ENCODE data around the gene PPIF. TPM values are rescaled to one million over a fixed set of nuclear protein-coding genes. Genes with fewer than 3 reads are reported as not detected.
A peak's percentile ranks its signal among the peaks of the same experiment; 100 is the strongest.

The PPIF gene
- total RNA-seq, 1 experiment from 2014 or later = 80.9 TPM

DNA sequence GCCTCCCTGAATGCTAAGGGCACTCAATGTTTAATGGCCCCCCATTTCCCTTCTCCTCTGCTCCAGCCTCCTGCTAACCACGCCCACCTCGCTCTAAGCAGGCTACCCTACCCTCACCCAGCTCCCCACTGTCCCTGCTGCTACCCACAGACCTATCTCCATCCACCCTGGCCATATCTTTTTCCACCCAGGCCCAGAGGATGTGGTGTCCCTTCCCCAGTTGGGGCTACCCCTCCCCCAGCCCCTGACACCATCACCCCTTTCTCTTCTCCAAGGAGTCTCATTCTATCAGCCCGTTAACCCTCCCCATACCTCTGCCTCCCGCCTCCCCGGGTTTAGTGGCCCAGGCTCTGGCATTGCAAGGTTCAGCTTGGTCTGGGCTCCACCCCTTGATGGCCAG, 28.9 kb upstream of the PPIF start:
- TF ChIP-seq ZNF396 (CRISPR knock-in tag; IDR thresholded peaks at IDR 0.05; ENCODE audit: borderline replicate concordance) (no peak), SP1 (CRISPR knock-in tag; conservative IDR thresholded peaks at IDR 0.05) (no peak), ELF4 (CRISPR knock-in tag; IDR thresholded peaks at IDR 0.05; ENCODE audit: low read depth) (no peak), IRF2 (CRISPR knock-in tag; IDR thresholded peaks at IDR 0.05; ENCODE audit: borderline replicate concordance, low read depth) (no peak), ESRRA (CRISPR knock-in tag; IDR thresholded peaks at IDR 0.05; ENCODE audit: borderline replicate concordance) (no peak), ZNF138 (CRISPR knock-in tag; conservative IDR thresholded peaks at IDR 0.05) (no peak), CREM (CRISPR knock-in tag; IDR thresholded peaks at IDR 0.05) (no peak), EMX1 (CRISPR knock-in tag; IDR thresholded peaks at IDR 0.05) (no peak), TCF7 (CRISPR knock-in tag; IDR thresholded peaks at IDR 0.05; ENCODE audit: low read depth) (no peak), ZNF317 (CRISPR knock-in tag; IDR thresholded peaks at IDR 0.05; ENCODE audit: borderline replicate concordance, low read depth) (no peak), FOXK1 (CRISPR knock-in tag; IDR thresholded peaks at IDR 0.05) (no peak)
- TF ChIP-seq, protein P1, sequence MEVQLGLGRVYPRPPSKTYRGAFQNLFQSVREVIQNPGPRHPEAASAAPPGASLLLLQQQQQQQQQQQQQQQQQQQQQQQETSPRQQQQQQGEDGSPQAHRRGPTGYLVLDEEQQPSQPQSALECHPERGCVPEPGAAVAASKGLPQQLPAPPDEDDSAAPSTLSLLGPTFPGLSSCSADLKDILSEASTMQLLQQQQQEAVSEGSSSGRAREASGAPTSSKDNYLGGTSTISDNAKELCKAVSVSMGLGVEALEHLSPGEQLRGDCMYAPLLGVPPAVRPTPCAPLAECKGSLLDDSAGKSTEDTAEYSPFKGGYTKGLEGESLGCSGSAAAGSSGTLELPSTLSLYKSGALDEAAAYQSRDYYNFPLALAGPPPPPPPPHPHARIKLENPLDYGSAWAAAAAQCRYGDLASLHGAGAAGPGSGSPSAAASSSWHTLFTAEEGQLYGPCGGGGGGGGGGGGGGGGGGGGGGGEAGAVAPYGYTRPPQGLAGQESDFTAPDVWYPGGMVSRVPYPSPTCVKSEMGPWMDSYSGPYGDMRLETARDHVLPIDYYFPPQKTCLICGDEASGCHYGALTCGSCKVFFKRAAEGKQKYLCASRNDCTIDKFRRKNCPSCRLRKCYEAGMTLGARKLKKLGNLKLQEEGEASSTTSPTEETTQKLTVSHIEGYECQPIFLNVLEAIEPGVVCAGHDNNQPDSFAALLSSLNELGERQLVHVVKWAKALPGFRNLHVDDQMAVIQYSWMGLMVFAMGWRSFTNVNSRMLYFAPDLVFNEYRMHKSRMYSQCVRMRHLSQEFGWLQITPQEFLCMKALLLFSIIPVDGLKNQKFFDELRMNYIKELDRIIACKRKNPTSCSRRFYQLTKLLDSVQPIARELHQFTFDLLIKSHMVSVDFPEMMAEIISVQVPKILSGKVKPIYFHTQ (CRISPR knock-in tag; IDR thresholded peaks at IDR 0.05) = no peak
- TF ChIP-seq, protein P2, sequence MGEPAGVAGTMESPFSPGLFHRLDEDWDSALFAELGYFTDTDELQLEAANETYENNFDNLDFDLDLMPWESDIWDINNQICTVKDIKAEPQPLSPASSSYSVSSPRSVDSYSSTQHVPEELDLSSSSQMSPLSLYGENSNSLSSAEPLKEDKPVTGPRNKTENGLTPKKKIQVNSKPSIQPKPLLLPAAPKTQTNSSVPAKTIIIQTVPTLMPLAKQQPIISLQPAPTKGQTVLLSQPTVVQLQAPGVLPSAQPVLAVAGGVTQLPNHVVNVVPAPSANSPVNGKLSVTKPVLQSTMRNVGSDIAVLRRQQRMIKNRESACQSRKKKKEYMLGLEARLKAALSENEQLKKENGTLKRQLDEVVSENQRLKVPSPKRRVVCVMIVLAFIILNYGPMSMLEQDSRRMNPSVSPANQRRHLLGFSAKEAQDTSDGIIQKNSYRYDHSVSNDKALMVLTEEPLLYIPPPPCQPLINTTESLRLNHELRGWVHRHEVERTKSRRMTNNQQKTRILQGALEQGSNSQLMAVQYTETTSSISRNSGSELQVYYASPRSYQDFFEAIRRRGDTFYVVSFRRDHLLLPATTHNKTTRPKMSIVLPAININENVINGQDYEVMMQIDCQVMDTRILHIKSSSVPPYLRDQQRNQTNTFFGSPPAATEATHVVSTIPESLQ (CRISPR knock-in tag; IDR thresholded peaks at IDR 0.05) = no peak
- TF ChIP-seq, protein P3, sequence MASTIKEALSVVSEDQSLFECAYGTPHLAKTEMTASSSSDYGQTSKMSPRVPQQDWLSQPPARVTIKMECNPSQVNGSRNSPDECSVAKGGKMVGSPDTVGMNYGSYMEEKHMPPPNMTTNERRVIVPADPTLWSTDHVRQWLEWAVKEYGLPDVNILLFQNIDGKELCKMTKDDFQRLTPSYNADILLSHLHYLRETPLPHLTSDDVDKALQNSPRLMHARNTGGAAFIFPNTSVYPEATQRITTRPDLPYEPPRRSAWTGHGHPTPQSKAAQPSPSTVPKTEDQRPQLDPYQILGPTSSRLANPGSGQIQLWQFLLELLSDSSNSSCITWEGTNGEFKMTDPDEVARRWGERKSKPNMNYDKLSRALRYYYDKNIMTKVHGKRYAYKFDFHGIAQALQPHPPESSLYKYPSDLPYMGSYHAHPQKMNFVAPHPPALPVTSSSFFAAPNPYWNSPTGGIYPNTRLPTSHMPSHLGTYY (CRISPR knock-in tag; IDR thresholded peaks at IDR 0.05) = no peak
- TF ChIP-seq, protein P4, sequence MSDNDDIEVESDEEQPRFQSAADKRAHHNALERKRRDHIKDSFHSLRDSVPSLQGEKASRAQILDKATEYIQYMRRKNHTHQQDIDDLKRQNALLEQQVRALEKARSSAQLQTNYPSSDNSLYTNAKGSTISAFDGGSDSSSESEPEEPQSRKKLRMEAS (CRISPR knock-in tag; IDR thresholded peaks at IDR 0.05) = no peak
- TF ChIP-seq, protein P5, sequence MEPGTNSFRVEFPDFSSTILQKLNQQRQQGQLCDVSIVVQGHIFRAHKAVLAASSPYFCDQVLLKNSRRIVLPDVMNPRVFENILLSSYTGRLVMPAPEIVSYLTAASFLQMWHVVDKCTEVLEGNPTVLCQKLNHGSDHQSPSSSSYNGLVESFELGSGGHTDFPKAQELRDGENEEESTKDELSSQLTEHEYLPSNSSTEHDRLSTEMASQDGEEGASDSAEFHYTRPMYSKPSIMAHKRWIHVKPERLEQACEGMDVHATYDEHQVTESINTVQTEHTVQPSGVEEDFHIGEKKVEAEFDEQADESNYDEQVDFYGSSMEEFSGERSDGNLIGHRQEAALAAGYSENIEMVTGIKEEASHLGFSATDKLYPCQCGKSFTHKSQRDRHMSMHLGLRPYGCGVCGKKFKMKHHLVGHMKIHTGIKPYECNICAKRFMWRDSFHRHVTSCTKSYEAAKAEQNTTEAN (CRISPR knock-in tag; IDR thresholded peaks at IDR 0.05) = no peak
- TF ChIP-seq, protein P6, sequence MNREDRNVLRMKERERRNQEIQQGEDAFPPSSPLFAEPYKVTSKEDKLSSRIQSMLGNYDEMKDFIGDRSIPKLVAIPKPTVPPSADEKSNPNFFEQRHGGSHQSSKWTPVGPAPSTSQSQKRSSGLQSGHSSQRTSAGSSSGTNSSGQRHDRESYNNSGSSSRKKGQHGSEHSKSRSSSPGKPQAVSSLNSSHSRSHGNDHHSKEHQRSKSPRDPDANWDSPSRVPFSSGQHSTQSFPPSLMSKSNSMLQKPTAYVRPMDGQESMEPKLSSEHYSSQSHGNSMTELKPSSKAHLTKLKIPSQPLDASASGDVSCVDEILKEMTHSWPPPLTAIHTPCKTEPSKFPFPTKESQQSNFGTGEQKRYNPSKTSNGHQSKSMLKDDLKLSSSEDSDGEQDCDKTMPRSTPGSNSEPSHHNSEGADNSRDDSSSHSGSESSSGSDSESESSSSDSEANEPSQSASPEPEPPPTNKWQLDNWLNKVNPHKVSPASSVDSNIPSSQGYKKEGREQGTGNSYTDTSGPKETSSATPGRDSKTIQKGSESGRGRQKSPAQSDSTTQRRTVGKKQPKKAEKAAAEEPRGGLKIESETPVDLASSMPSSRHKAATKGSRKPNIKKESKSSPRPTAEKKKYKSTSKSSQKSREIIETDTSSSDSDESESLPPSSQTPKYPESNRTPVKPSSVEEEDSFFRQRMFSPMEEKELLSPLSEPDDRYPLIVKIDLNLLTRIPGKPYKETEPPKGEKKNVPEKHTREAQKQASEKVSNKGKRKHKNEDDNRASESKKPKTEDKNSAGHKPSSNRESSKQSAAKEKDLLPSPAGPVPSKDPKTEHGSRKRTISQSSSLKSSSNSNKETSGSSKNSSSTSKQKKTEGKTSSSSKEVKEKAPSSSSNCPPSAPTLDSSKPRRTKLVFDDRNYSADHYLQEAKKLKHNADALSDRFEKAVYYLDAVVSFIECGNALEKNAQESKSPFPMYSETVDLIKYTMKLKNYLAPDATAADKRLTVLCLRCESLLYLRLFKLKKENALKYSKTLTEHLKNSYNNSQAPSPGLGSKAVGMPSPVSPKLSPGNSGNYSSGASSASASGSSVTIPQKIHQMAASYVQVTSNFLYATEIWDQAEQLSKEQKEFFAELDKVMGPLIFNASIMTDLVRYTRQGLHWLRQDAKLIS (CRISPR knock-in tag; IDR thresholded peaks at IDR 0.05; ENCODE audit: borderline replicate concordance) = no peak
- TF ChIP-seq, protein P7, sequence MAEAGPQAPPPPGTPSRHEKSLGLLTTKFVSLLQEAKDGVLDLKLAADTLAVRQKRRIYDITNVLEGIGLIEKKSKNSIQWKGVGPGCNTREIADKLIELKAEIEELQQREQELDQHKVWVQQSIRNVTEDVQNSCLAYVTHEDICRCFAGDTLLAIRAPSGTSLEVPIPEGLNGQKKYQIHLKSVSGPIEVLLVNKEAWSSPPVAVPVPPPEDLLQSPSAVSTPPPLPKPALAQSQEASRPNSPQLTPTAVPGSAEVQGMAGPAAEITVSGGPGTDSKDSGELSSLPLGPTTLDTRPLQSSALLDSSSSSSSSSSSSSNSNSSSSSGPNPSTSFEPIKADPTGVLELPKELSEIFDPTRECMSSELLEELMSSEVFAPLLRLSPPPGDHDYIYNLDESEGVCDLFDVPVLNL (CRISPR knock-in tag; IDR thresholded peaks at IDR 0.05; ENCODE audit: borderline replicate concordance, low read depth) = no peak
- CTCF ChIA-PET = interaction anchor here (0.6 to 2.0 kb wide), 5 partner anchors 26 to 149 kb away, joined by 3 to 6 read pairs (median 5); no protein-coding TSS in a partner anchor
- no peaks in the 10 kb centered on the region; the same call in 1 of the 2 replicates for H3K36me3 Mint-ChIP-seq
- peak; percentile 8 for ATAC-seq
- no peak overlapping the region for H3K4me3 Mint-ChIP-seq
- POLR2A ChIA-PET = interaction anchor here (1.0 kb wide), 1 partner anchor 29 kb away, joined by 3 read pairs; the partner anchor contains the start of gene PPIF
- peaks cover 25% of the 10 kb centered on the region for H3K4me1 Mint-ChIP-seq
- DNase-seq (ENCODE audit: low spot score) = no peak
- H3K27me3 Mint-ChIP-seq (ENCODE audit: low read depth) = no peaks in the 10 kb centered on the region; the same call in 1 of the 2 replicates
- H3K27ac Mint-ChIP-seq = no peak overlapping the region
- peaks cover 10% of the 10 kb centered on the region for H3K9me3 Mint-ChIP-seq

Data from WTC11 (cell line).